NCI-H2107 (cell line): ENCODE data around the gene EVI2A.
"Not testable (repeated sequence)": the region's sequence is repeated elsewhere in the genome, so short reads cannot be mapped to it uniquely, and the experiment has no call there.

ENCODE experiments used
- DNase-seq: peaks from one replicate; lab custom pipeline; 2025; lab: John Stamatoyannopoulos, UW

EVI2A gene

GRCh38 chr17:31321481-31321880 is at the start of gene EVI2A:
Gene EVI2A, minus strand, starts transcription at chr17:31321622. Its CDS starts 2,609 bp downstream, at chr17:31319013.
- no peak for DNase-seq

- no peak for DNase-seq
These were observed 47.8 kb upstream of the EVI2A start for GRCh38 chr17:31369266-31369665.

- no peak for DNase-seq
These were observed 44.7 kb upstream of the EVI2A start for GRCh38 chr17:31366088-31366487.

DNA sequence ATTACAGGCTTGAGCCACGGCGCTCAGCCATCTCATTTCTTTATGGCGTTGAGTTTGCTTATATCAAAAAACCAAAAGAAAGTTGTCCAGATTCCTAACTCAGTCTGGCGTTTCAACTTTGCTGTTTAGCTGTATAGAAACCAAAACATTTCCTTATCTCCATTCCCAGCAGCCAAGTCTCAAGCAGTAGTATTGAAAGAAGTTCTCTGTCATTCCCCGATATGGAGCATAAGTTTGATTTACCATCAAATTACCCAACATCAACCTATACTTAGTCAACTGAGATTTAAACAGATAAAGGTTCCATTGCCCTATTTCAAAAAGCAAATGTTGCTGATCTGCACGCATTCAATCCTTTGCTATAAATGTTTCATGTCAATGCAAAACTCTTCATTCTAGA is 42.6 kb upstream of the EVI2A start:
- DNase-seq = no peak

DNA sequence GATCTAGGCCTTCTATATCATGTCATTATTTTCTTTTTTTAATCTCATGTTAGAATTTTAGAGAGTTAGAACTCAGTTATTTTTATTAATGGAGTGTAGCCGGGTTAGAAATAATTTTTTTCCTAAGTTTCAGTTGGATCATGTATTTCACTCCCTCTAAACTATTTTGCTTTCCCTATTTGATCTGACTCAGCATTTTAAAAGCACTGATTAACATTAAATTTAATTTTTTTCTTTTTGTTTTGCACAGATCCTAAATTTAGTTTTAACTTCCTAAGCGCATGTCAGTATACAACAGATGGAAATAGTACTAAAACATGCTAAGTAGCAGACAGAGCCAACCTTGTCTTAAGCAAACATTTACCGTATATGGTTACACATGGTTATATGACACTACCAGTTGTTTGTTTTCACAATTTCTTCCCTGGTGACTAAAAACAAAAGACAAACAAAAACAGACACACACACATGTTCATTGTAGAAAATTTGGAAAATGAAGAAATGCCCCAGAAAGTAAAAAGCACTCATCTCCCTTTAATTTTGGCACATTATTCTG is 36.5 kb upstream of the EVI2A start:
- DNase-seq = no peak

GRCh38 chr17:31357091-31357490 is 35.7 kb upstream of the EVI2A start:
- no peak for DNase-seq

GRCh38 chr17:31355935-31356334 is 34.5 kb upstream of the EVI2A start:
- no peak for DNase-seq

DNA sequence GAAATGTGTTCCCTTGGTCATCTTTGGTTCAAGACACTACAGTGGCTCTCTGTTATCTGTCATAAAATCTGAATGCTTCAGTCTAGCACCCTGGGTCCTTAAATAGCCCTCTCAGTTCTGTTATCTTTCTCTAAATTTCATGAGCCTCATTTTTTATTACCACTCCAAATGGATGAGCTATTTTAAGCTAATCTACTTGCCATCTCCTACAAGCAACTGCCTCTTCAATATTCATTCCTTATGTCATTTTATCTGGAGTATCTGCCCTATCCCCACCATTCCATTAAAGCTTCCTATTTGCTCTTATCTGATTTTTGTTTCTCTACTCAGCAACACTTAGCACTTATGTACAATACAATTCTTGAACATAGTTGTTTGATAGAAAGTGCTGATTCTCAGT is 28.0 kb upstream of the EVI2A start:
- DNase-seq = no peak

DNA sequence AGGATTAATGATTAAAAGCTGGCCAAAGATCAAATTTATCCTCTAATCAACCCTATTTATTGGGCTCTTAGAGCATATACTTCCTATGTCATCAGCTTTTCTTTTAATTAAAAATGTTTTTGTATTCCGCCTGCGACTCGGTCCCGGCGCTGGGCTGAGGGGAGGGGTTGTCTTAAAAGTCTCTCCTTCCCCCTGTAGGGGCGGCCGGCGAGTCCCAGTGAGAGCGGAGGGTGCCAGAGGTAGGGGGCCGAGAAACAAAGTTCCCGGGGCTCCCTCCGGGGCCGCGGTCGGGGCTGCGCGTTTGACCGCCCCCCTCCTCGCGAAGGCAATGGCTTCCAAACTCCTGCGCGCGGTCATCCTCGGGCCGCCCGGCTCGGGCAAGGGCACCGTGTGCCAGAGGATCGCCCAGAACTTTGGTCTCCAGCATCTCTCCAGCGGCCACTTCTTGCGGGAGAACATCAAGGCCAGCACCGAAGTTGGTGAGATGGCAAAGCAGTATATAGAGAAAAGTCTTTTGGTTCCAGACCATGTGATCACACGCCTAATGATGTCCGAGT is 23.8 kb upstream of the EVI2A start:
- DNase-seq = not testable (repeated sequence)

GRCh38 chr17:31339906-31340661 is 18.7 kb upstream of the EVI2A start:
- no peak for DNase-seq

DNA sequence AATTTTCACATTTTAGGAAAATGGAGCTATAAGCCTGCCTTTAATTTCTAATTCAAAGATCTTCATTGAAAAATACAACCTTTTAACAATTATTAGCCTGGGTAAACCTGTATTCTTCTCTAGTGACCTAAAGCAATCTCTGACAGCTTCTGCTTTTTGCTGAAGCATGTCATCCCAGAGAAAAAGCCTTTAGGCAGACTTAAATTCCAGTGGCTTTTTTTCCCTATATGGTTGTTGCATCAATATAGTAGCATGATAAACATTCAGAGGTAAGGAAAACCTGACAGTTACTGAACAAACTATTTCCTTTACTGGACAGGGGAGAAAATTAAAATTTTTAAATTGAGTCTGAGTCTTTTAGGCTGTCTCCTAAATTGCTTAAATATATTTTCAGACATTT is 7.8 kb upstream of the EVI2A start:
- no peak for DNase-seq

- no peak for DNase-seq
These were observed 6.7 kb upstream of the EVI2A start for GRCh38 chr17:31328160-31328535.

DNA sequence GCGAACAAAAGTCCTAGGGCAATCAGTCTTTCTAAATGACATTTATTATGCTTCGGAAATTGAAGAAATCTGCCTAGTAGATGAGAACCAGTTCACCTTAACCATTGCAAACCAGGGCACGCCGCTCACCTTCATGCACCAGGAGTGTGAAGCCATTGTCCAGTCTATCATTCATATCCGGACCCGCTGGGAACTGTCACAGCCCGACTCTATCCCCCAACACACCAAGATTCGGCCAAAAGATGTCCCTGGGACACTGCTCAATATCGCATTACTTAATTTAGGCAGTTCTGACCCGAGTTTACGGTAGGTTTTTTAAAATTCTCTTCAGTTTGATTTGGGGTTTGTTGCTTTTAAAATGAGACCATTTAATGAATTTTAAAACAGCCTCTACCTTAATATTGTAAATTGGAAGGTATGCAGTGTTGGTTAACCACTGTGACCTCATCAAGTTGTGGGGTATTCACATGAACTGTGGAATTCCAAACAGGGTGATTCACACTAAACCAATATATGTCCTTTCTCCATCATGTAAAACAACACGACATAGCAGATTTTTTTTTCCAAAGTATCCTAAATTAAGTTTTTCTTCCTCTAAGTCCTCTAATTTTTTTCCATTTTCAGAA is 6.2 kb upstream of the EVI2A start:
- DNase-seq = no peak

GRCh38 chr17:31323551-31323950 is 2.1 kb upstream of the EVI2A start:
- no peak for DNase-seq

GRCh38 chr17:31321966-31322365 is 544 bp upstream of the EVI2A start:
- no peak for DNase-seq

DNA sequence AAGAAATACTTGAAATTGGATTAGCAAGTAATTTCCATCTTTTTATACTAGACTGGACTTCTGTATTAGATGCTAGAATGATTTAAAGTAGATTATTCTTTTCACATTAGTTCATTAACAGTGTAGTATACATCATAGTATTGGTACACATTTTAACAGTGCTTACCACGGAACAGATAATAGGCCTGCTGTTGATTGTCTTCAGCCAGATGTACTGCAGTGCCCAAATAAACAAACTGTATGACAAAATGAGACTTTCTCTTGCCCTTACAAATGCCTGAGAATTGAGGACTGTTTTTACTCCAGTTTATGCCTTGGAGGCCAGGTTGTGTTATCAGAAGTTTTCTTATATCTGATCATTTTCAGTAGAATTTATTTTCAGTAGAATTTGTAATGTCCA is 631 bp downstream of the EVI2A start:
- no peak for DNase-seq

DNA sequence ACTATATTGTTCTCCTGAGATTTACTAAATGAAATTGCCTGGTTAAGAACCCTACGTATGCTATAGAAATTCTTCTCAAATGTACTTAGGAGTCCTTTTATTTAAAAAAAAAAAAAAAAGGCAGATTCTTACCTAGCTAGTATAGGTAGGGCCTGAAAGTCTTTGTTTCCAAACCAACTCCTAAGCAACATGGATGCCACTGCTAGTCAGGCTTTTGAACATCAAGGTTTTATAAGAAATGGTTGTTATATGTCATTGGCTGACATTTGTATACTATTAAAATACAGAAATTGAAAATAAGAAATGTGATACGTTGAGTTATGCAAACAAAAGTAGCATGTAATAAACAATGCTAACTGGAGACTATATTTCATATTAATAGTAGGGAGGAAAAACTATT is 1.2 kb downstream of the EVI2A start:
- DNase-seq = no peak

DNA sequence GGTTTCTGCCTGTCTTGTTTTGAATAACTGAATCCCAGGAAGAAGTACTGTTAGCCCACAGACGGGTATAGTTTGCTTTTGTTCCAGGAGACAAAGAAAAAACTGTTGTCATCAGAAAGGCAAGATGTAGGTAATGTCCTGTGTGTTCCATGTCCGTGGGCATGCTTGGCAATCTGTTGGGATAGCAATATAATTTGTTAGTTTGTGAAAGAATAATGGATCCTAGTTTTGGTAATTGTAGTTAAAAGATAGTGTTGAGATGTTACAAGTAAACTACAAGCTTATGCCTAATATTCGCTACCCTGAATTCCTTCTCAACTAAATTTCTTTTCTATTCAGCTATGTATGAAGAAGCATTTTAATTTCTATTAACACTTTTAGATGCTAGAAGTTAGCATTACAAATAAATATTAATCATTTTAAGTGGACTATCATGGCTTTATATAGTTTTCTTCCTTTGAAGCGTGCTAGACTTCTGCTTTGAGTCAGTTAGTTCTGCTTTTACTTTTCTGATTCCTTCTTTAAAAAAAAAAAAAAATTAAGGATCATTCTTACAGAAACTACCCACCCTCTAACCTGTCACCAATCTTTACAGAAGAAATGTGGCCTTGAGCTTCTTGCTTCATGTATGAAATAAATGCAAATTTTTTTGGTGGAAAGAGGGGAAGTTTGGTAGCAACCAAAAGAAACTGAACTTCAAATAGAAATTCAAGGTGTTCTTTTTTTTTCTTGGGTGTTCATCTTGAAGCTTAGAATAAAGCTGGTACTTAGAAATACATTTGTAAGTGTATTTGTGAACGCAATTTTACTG is 2.4 kb downstream of the EVI2A start:
- no peak for DNase-seq

DNA sequence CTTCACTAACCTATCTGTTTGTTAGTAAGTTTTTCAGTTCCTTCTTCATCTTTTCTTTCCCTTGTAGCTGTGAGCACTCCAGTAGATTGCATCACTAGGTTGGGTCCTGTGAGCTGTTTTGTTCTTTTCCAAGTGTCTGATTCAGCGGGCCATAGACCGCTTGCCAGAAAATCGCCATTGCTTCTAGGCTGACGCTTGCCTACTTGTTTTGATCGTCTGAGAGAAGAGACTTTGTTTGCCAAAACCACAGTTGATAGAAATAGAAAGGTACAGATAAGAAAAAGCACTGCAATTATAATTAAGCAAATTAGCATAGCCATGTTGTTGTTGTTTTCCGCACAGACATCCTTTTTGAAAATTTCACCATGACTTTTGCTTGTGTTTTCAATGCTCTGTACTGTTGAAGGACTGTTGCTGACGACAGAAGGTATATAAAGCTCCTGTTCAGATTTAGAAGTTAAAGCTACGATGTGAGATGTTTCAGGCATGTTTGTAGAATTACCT is 3.1 kb downstream of the EVI2A start:
- no peak for DNase-seq

GRCh38 chr17:31314782-31315100 is 6.7 kb downstream of the EVI2A start:
- no peak for DNase-seq

DNA sequence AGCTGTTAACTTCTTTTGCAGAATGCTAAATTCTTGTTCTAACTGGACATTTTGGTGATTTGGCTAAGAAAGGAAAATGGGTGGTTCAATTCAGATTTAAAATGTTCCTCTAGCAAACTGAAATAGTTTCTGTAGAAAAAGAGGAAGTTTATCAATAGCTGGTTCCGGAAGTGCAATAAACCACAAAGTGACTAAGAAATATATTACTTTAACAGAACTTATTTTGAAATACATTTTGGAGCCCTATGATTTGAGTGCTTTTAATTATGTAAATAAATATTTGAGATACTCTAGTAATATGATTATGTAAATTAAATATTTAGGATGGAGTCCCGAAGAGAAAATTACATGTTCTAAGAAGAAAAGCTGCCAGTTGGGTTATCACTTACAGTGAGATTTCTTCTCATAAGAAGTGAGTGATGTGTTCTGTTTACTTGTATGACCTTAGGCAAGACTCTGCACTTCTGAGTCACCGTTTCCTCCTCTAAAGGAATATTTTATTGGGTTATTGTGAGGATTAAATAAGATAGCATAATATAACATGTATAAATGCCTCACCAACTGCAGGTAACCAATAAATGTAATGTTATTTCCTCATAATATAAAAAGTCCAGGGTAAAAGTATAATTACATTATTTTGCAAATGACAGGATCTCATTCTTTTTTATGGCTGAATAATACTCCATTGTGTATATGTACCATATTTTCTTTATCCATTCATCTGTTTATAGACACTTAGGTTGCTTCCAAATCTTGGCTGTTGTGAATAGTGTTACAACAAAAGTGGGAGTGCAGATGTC is 7.2 kb downstream of the EVI2A start, which contains the start of gene EVI2B:
Gene EVI2B (minus strand): TSS at position 73 of the 800 bp plus-strand sequence. CDS start 8,445 bp downstream, outside the sequence.
- no peak for DNase-seq
